Endothelial cell of umbilical vein (primary cell): ENCODE data around the gene PIK3R4. TPM values are rescaled to one million over a fixed set of nuclear protein-coding genes. Genes with fewer than 3 reads are reported as not detected.

ENCODE experiments used
- BruUV-seq: library from RNA; stranded (reverse); fragments of 400-500 nt; replicated peaks from 2 replicates; lab custom pipeline; 2021; lab: Mats Ljungman, UMichigan
- CTCF ChIA-PET: fragments of 300-600, 350-600 bp; sonication (Branson Sonifier 250); formaldehyde crosslinking; loops from one replicate; lab custom pipeline; 2021; ENCODE audit warnings: antibody characterized with exemption, inconsistent platforms; lab: Charles Lee
- POLR2A ChIA-PET: fragments of 300-600, 350-600 bp; sonication (Branson Sonifier 250); formaldehyde crosslinking; loops from one replicate; lab custom pipeline; 2021; ENCODE audit warnings: antibody characterized with exemption, inconsistent platforms; lab: Charles Lee
- DNase-seq: peaks from one replicate; pipeline ENCODE4 v3.0.0-alpha.2; 2011; ENCODE audit warnings: low read depth, low spot score
- FAIRE-seq: peaks from 2 replicates; lab custom pipeline; 2011; peaks lifted over from hg19 to GRCh38; lab: Jason Lieb, UNC
- H2AFZ ChIP-seq: 2 replicates; pipeline ENCODE4 v1.6.0; 2012; ENCODE audit warnings: low read depth, low read length, control low read depth, inconsistent platforms
- H3K27ac ChIP-seq: 2 replicates; pipeline ENCODE4 v1.5.1; 2011; ENCODE audit warnings: low read depth, mild to moderate bottlenecking, control low read depth, low read length, moderate library complexity; ENCODE audit not compliant: insufficient read depth
- H3K27me3 ChIP-seq, 2 experiments: 2 replicates each; pipeline versions ENCODE4 v1.6.0 to v1.6.1; 2011; ENCODE audit warnings: low read length in 2 of 2, mixed read lengths in 1 of 2; ENCODE audit not compliant: control insufficient read depth in 2 of 2, insufficient read depth in 2 of 2
- H3K36me3 ChIP-seq, 2 experiments: 2 replicates in 1 of 2; 3 replicates in 1 of 2; pipeline ENCODE4 v1.5.1; 2011; ENCODE audit warnings: low read length in 2 of 2, mild to moderate bottlenecking in 1 of 2, moderate library complexity in 1 of 2; ENCODE audit not compliant: control insufficient read depth in 2 of 2, insufficient read depth in 2 of 2; ENCODE audit errors: extremely low read depth in 1 of 2
- H3K4me1 ChIP-seq: 3 replicates; pipeline ENCODE4 v1.5.1; 2011; ENCODE audit warnings: mild to moderate bottlenecking, low read length; ENCODE audit not compliant: control insufficient read depth, insufficient read depth; ENCODE audit errors: extremely low read depth
- H3K4me2 ChIP-seq: 2 replicates; pipeline ENCODE4 v1.6.1; 2011; ENCODE audit warnings: low read length, control low read depth, mixed read lengths; ENCODE audit not compliant: insufficient read depth
- H3K4me3 ChIP-seq, 3 experiments: fragments of 200-600 bp in 1 of 3; sonication (generic), shearing (Covaris generic) in 1 of 3; replicated peaks in 1 of 3; 2 replicates each; pipeline ENCODE4 v1.5.1; 2011 to 2016; ENCODE audit warnings: control low read depth in 3 of 3, low read length in 3 of 3, mild to moderate bottlenecking in 2 of 3, inconsistent platforms in 1 of 3, low read depth in 1 of 3, moderate library complexity in 1 of 3; ENCODE audit not compliant: insufficient read depth in 1 of 3
- H3K79me2 ChIP-seq: 2 replicates; pipeline ENCODE4 v1.6.0; 2012; ENCODE audit warnings: low read length, inconsistent platforms; ENCODE audit not compliant: control insufficient read depth, insufficient read depth
- H3K9ac ChIP-seq: replicated peaks from 2 replicates; pipeline ENCODE3; 2011; ENCODE audit warnings: low read length, control low read depth; ENCODE audit not compliant: insufficient read depth; ENCODE audit errors: extremely low read depth
- H3K9me1 ChIP-seq: replicated peaks from 3 replicates; pipeline ENCODE4 v1.6.0; 2011; ENCODE audit warnings: mild to moderate bottlenecking, low read length; ENCODE audit not compliant: control insufficient read depth, insufficient read depth; ENCODE audit errors: extremely low read depth
- H3K9me3 ChIP-seq: replicated peaks from 2 replicates; pipeline ENCODE4 v1.5.1; 2012; ENCODE audit warnings: low read length, inconsistent platforms; ENCODE audit not compliant: control insufficient read depth, insufficient read depth
- H4K20me1 ChIP-seq: replicated peaks from 2 replicates; pipeline ENCODE3; 2011; ENCODE audit warnings: mild to moderate bottlenecking, low read length; ENCODE audit not compliant: control insufficient read depth, insufficient read depth; ENCODE audit errors: extremely low read depth
- CTCF ChIP-seq, 2 donors: IDR thresholded peaks; 1 replicate in 1 of 2; 2 replicates in 1 of 2; pipeline ENCODE4 v1.5.1; 2011; ENCODE audit warnings: low read length in 2 of 2, mild to moderate bottlenecking in 2 of 2, moderate library complexity in 2 of 2, control low read depth in 1 of 2, inconsistent platforms in 1 of 2, low read depth in 1 of 2; ENCODE audit not compliant: insufficient read depth in 1 of 2; ENCODE audit errors: extremely low read depth in 1 of 2
- EZH2 ChIP-seq: IDR thresholded peaks from 2 replicates; pipeline ENCODE4 v1.6.1; 2012; ENCODE audit warnings: borderline replicate concordance, low read depth, mild to moderate bottlenecking, moderate library complexity, low read length, inconsistent platforms; ENCODE audit not compliant: severe bottlenecking
- FOS ChIP-seq: IDR thresholded peaks from 2 replicates; pipeline ENCODE4 v1.6.1; 2011; ENCODE audit warnings: mild to moderate bottlenecking, low read length, moderate library complexity, borderline replicate concordance; ENCODE audit not compliant: insufficient read depth
- GATA2 ChIP-seq: IDR thresholded peaks from 2 replicates; pipeline ENCODE4 v1.7.0; 2011; ENCODE audit warnings: low read depth, mild to moderate bottlenecking, moderate library complexity, mixed read lengths, low read length; ENCODE audit not compliant: insufficient read length, insufficient read depth
- JUN ChIP-seq: IDR thresholded peaks from 2 replicates; pipeline ENCODE4 v1.6.1; 2011; ENCODE audit warnings: borderline replicate concordance, low read depth; ENCODE audit not compliant: insufficient read length, insufficient read depth
- MAX ChIP-seq: IDR thresholded peaks from 2 replicates; pipeline ENCODE4 v1.6.1; 2011; ENCODE audit not compliant: insufficient read depth, insufficient read length
- MYC ChIP-seq: IDR thresholded peaks from one replicate; pipeline ENCODE4 v1.6.1; 2011; ENCODE audit warnings: mild to moderate bottlenecking, low read depth, low read length
- POLR2A ChIP-seq: IDR thresholded peaks from 2 replicates; pipeline ENCODE4 v1.6.1; 2012; ENCODE audit warnings: low read depth, mild to moderate bottlenecking, control low read depth, low read length
- POLR2AphosphoS5 ChIP-seq: IDR thresholded peaks from 2 replicates; pipeline ENCODE4 v1.6.1; 2012; ENCODE audit warnings: low read depth, mild to moderate bottlenecking, control low read depth, low read length, moderate library complexity; ENCODE audit not compliant: insufficient read depth
- dilution Hi-C: fragments of 300-500 bp; cut with MboI; formaldehyde crosslinking; loops from one replicate; pipeline ENCODE4 v1.15.0; 2019; ENCODE audit warnings: low sequenced_read_pairs; ENCODE audit not compliant: extremely low pct_ligation_motif_present
- intact Hi-C: fragments of 100-400 bp; cut with micrococcal nuclease; formaldehyde crosslinking; loops from one replicate; pipeline ENCODE4 v1.10.0; 2022
- polyA plus RNA-seq, 4 experiments: library from polyadenylated mRNA; depleted of rRNA in 3 of 4; stranded (reverse) in 3 of 4; unstranded in 1 of 4; fragments of >200 nt; gene quantifications; 2 replicates each; pipeline versions ENCODE4 v1.2.1 to v1.2.3, GENCODE V29; 2011 to 2012; ENCODE audit warnings: missing spikeins in 1 of 4
- total RNA-seq: library from RNA; stranded (reverse); gene quantifications from 2 replicates; pipeline ENCODE4 v1.2.3, GENCODE V29; 2021

Gene PIK3R4
- total and polyA plus RNA-seq, 2 donors (not counting 3 experiments of a cell fraction or from before 2014, with no cell fraction given) = 23.0 to 43.1 TPM

GRCh38 chr3:130733236-130733875, 13.3 kb downstream of the PIK3R4 start:
- H3K4me3 ChIP-seq = no peak overlapping the region
- no peaks in the 10 kb centered on the region for H3K27me3 ChIP-seq
- no peaks in the 10 kb centered on the region for H3K9me1 ChIP-seq
- FAIRE-seq (no peak), DNase-seq (no peak)
- CTCF ChIA-PET = no interaction called here
- H3K27ac ChIP-seq = no peak overlapping the region
- no peaks in the 10 kb centered on the region for H3K36me3 ChIP-seq
- H3K4me2 ChIP-seq = no peak overlapping the region
- POLR2A ChIA-PET = no interaction called here
- no TSS peak for BruUV-seq
- TF ChIP-seq POLR2AphosphoS5 (no peak), GATA2 (no peak), EZH2 (no peak), MYC (no peak), POLR2A (no peak), FOS (no peak), MAX (no peak), JUN (no peak), CTCF (IDR thresholded peaks at IDR 0.05; ENCODE audit: extremely low read depth in 1 of 2, insufficient read depth in 1 of 2, low read depth in 1 of 2, low read length in 2 of 2) (no peak)
- no peaks in the 10 kb centered on the region for H3K4me1 ChIP-seq
- H2AFZ ChIP-seq = no peak overlapping the region
- H3K9me3 ChIP-seq = no peaks in the 10 kb centered on the region
- H3K9ac ChIP-seq = no peak overlapping the region
- dilution Hi-C loops = no loop called here
- H4K20me1 ChIP-seq = no peaks in the 10 kb centered on the region
- peaks cover 7% of the 10 kb centered on the region for H3K79me2 ChIP-seq
- intact Hi-C loops = no loop called here
